C4-2B (cell line): ENCODE data around the gene PKM.
A peak's percentile ranks its signal among the peaks of the same experiment; 100 is the strongest.
"Not testable (repeated sequence)": the region's sequence is repeated elsewhere in the genome, so short reads cannot be mapped to it uniquely, and the experiment has no call there.

Experiments
- H3K27ac ChIP-seq: fragments of 450-650 bp; 2 replicates; pipeline ENCODE4 v1.5.1; 2017
- CTCF ChIP-seq: fragments of 450-650 bp; conservative IDR thresholded peaks from 2 replicates; pipeline ENCODE4 v1.5.1; 2017; ENCODE audit warnings: mild to moderate bottlenecking
- ZFX ChIP-seq: fragments of 450-650 bp; IDR thresholded peaks from 2 replicates; pipeline ENCODE4 v1.6.1; 2017

Gene PKM

DNA sequence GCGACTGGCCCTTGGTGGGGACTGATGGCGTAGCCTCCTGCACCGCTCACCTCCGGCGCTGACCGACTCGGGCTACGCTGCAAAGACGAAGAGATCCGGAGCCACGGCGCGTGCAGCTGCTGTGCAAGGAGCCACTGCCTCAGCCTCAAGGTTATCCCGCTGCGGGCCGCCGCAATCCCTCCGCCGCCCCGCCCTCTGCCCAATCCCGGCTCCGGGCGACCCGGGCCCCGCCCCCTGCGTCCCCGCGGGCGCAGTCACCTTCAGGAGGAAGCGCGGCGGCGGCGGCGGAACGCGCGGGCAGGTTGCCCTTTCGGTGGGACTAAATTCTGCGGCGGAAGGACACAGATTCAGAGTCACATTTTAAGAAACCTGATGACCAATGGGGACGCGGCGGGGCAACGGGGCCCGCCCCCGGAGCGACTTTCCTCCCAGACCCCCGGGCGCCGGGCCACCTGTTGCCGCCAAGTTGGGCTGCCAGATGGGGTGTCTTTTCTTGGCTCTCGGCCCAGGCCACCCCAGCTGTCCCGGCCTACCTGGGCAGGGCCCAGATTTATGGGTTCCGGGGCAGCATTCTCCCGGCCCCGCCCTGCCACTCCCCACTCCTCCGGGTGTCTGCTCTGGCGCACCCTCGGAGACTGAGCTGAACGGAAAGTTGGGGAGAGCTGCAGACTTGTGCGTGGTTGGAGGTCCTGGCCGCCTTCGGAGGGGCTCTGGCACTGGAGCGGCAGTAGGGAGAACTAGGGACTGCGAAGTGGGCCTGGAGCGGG is at the start of gene PKM:
TSS of gene PKM (minus strand) at position 125 of the 767 bp plus-strand sequence. CDS start 12,093 bp downstream, outside the sequence.
- H3K27ac ChIP-seq = peak within 1 kb of the TSS; percentile 95
- TF ChIP-seq CTCF = no peak
- TF ChIP-seq ZFX = 0 out of 2 replicates have a peak, but pooled peaks have one; percentile 21

DNA sequence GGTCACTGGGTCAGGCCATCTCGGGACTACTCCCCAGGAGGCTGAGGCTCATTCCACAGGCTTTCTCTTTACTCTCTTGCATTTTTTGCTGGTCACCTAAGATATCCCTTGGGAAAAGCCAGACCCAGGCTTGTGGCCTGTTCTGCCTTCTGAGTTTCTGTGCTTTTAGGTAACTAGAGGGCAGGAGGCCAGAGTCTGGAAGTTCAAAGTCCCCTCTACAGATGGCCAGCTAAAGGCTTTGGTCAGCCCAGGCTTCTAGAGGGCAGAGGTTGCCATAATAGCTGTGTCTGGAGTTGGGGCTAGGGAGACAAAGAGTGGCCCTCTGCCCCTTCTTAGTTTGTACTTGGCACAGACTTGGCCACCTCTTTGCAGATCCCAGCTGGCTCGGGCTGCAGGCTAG is 49.8 kb upstream of the PKM start:
- TF ChIP-seq CTCF (no peak), ZFX (no peak)
- no peak overlapping the region for H3K27ac ChIP-seq

- H3K27ac ChIP-seq = no peak overlapping the region
- no peak for TF ChIP-seq CTCF
- no peak for TF ChIP-seq ZFX
These were observed 47.7 kb upstream of the PKM start for GRCh38 chr15:72278737-72279136.

GRCh38 chr15:72276326-72276700 is 45.3 kb upstream of the PKM start:
- TF ChIP-seq CTCF = no peak
- TF ChIP-seq ZFX = no peak
- H3K27ac ChIP-seq = no peak overlapping the region

GRCh38 chr15:72275635-72276325 is 44.8 kb upstream of the PKM start:
- H3K27ac ChIP-seq = not testable (repeated sequence)

DNA sequence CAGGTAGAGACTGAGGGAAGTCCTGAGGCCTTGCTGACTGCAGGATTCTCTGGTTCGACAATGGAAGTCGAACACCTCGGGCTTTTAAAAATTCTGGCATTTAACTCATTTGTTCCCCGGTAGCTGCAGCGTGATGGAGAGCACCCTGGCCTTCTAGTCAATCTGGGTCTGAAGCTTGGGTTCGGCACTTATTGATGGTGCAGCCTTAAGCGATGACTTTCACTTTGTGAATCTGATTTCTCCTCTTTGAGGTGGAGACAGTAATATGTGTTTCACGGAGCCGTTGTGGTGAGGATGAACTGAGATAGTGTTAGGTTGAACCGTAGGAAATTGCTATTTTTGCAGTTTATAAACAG is 42.0 kb upstream of the PKM start:
- no peak overlapping the region for H3K27ac ChIP-seq
- TF ChIP-seq CTCF (no peak), ZFX (no peak)

- H3K27ac ChIP-seq = no peak within 1 kb of the TSS
- TF ChIP-seq CTCF (no peak), ZFX (no peak)
These were observed 41.4 kb upstream of the PKM start, which contains the start of gene PARP6 for GRCh38 chr15:72272213-72272996. TSS of gene PARP6 (minus strand) at chr15:72272554. CDS start at chr15:72267477, 5,077 bp downstream.
